Dermis blood vessel endothelial cell (primary cell): ENCODE results near the gene MCUR1. TPM values are rescaled to one million over a fixed set of nuclear protein-coding genes. Genes with fewer than 3 reads are reported as not detected.
"Not testable (repeated sequence)": the region's sequence is repeated elsewhere in the genome, so short reads cannot be mapped to it uniquely, and the experiment has no call there.

Source experiments
- DNase-seq: peaks from one replicate; pipeline ENCODE4 v3.0.0; 2010
- total RNA-seq: library from RNA; depleted of rRNA; stranded (reverse); fragments of >200 nt; gene quantifications from 2 replicates; pipeline ENCODE4 v1.2.3, GENCODE V29; 2014

MCUR1 gene
- 8.3 and 15.8 TPM in 2 replicates for total RNA-seq

- DNase-seq, result peak; percentile 86
Observed at GRCh38 chr6:13814176-13814937, at the start of gene MCUR1. Gene MCUR1 (minus strand): TSS chr6:13814557. CDS start chr6:13814429, 128 bp downstream.

GRCh38 chr6:13863699-13864155, 49.4 kb upstream of the MCUR1 start:
- no peak for DNase-seq

- DNase-seq, result not testable (repeated sequence)
Observed at GRCh38 chr6:13860556-13861185, 46.3 kb upstream of the MCUR1 start.

GRCh38 chr6:13859871-13860555, 45.7 kb upstream of the MCUR1 start:
- no peak for DNase-seq

- DNase-seq, result no peak
Observed at GRCh38 chr6:13854716-13855250, 40.4 kb upstream of the MCUR1 start.

GRCh38 chr6:13853871-13854270, 39.5 kb upstream of the MCUR1 start:
- no peak for DNase-seq

GRCh38 chr6:13851803-13852202, 37.4 kb upstream of the MCUR1 start:
- no peak for DNase-seq

GRCh38 chr6:13851330-13851729, 37.0 kb upstream of the MCUR1 start:
- DNase-seq, result no peak

GRCh38 chr6:13850690-13851089, 36.3 kb upstream of the MCUR1 start:
- not testable (repeated sequence) for DNase-seq

- no peak for DNase-seq
Observed at GRCh38 chr6:13848522-13849150, 34.3 kb upstream of the MCUR1 start.

- no peak for DNase-seq
Observed at GRCh38 chr6:13847326-13848050, 33.1 kb upstream of the MCUR1 start.

- no peak for DNase-seq
Observed at GRCh38 chr6:13846841-13847240, 32.5 kb upstream of the MCUR1 start.

GRCh38 chr6:13841936-13842335, 27.6 kb upstream of the MCUR1 start:
- DNase-seq, result no peak

GRCh38 chr6:13838616-13839015, 24.3 kb upstream of the MCUR1 start:
- no peak for DNase-seq

GRCh38 chr6:13836170-13836569, 21.8 kb upstream of the MCUR1 start:
- no peak for DNase-seq

- DNase-seq, result no peak
Observed at GRCh38 chr6:13834790-13835189, 20.4 kb upstream of the MCUR1 start.

- DNase-seq, result not testable (repeated sequence)
Observed at GRCh38 chr6:13834018-13834417, 19.7 kb upstream of the MCUR1 start.

- no peak for DNase-seq
Observed at GRCh38 chr6:13832778-13833177, 18.4 kb upstream of the MCUR1 start.

- no peak for DNase-seq
Observed at GRCh38 chr6:13831615-13832014, 17.3 kb upstream of the MCUR1 start.

GRCh38 chr6:13830803-13831202, 16.4 kb upstream of the MCUR1 start:
- no peak for DNase-seq

GRCh38 chr6:13829419-13829818, 15.1 kb upstream of the MCUR1 start:
- DNase-seq, result not testable (repeated sequence)
